ENCODE results near the gene ANXA11. TPM values are rescaled to one million over a fixed set of nuclear protein-coding genes. Genes with fewer than 3 reads are reported as not detected.
"Not testable (repeated sequence)": the region's sequence is repeated elsewhere in the genome, so short reads cannot be mapped to it uniquely, and the experiment has no call there.

Gene ANXA11
- total and polyA plus RNA-seq, 3 experiments from 2014 or later = 211 to 292 (median 217) TPM

GRCh38 chr10:80145406-80146308, 59.7 kb downstream of the ANXA11 start:
- H3K9me3 Mint-ChIP-seq; H3K27me3 ChIP-seq (ENCODE audit: insufficient read depth, low read length, poor library complexity, severe bottlenecking); H3K27ac ChIP-seq (ENCODE audit: low read depth, low read length); DNase-seq; H3K36me3 ChIP-seq (ENCODE audit: insufficient read depth, low read length); H3K9me3 ChIP-seq (ENCODE audit: low read length); H3K4me3 ChIP-seq (ENCODE audit: low read length); POLR2A ChIA-PET; H3K27me3 Mint-ChIP-seq: not testable (repeated sequence)
- H3K4me3 Mint-ChIP-seq = peak overlapping the region in 1 of 7 donors; percentile 88
- peaks cover 12 to 22% (median 18%) of the 10 kb centered on the region in 3 donors for H3K36me3 Mint-ChIP-seq
- CTCF ChIA-PET = interaction anchor here (1.8 to 6.8 kb wide), 5 partner anchors 15 to 76 kb away, joined by 9 to 62 read pairs (median 11); no protein-coding TSS in a partner anchor
- H3K4me1 ChIP-seq (ENCODE audit: insufficient read depth, low read length) = peaks cover 14% of the 10 kb centered on the region
- H3K27ac Mint-ChIP-seq = peak overlapping the region in 7 of 8 donors; percentile 39 to 82 (median 52)
- peaks cover 17 to 23% (median 22%) of the 10 kb centered on the region in 3 donors for H3K4me1 Mint-ChIP-seq

GRCh38 chr10:80144696-80145131, 60.6 kb downstream of the ANXA11 start:
- POLR2A ChIA-PET = interaction anchor here (1.4 to 2.4 kb wide), 2 partner anchors 43 to 78 kb away, joined by 10 to 15 read pairs; no protein-coding TSS in a partner anchor
- Mint-ChIP-seq H3K4me1 (peaks cover 17 to 23% (median 22%) of the 10 kb centered on the region in 3 donors), H3K4me3 (peak overlapping the region; percentile 77 to 88 (median 82)), H3K36me3 (peaks cover 8 to 14% (median 12%) of the 10 kb centered on the region in 3 donors), H3K9me3 (peaks cover 0 to 7% (median 0%) of the 10 kb centered on the region in 5 donors), H3K27ac (peak overlapping the region; percentile 40 to 85 (median 76)), H3K27me3 (peaks cover 10 to 11% of the 10 kb centered on the region in 2 donors)
- Histone ChIP-seq H3K4me1 (ENCODE audit: insufficient read depth, low read length) (peaks cover 14% of the 10 kb centered on the region), H3K4me3 (ENCODE audit: low read length) (no peak overlapping the region), H3K27me3 (ENCODE audit: insufficient read depth, low read length, poor library complexity, severe bottlenecking) (no peaks in the 10 kb centered on the region), H3K36me3 (ENCODE audit: insufficient read depth, low read length) (no peaks in the 10 kb centered on the region), H3K27ac (ENCODE audit: low read depth, low read length) (no peak overlapping the region), H3K9me3 (ENCODE audit: low read length) (peaks cover 5% of the 10 kb centered on the region)
- DNase-seq = peak in 2 of 5 donors; percentile 11 to 32
- CTCF ChIA-PET = interaction anchor here (0.9 to 6.8 kb wide), 18 partner anchors 8 to 86 kb away, joined by 3 to 62 read pairs (median 5); partner anchors contain the start of gene ANXA11

- H3K27ac Mint-ChIP-seq = peak overlapping the region; percentile 29 to 85 (median 72)
- H3K27me3 Mint-ChIP-seq = peaks cover 13 to 14% of the 10 kb centered on the region in 2 donors
- ChIA-PET CTCF (interaction anchor here (0.7 to 6.8 kb wide), 34 partner anchors 8 to 117 kb away, joined by 3 to 62 read pairs (median 4); partner anchors contain the start of gene ANXA11), POLR2A (interaction anchor here (0.6 to 2.4 kb wide), 3 partner anchors 44 to 78 kb away, joined by 4 to 15 read pairs (median 10); no protein-coding TSS in a partner anchor)
- no peaks in the 10 kb centered on the region for H3K36me3 ChIP-seq (ENCODE audit: insufficient read depth, low read length)
- H3K9me3 ChIP-seq (ENCODE audit: low read length) = peaks cover under 1% of the 10 kb centered on the region
- no peak overlapping the region for H3K27ac ChIP-seq (ENCODE audit: low read depth, low read length)
- no peaks in the 10 kb centered on the region for H3K27me3 ChIP-seq (ENCODE audit: insufficient read depth, low read length, poor library complexity, severe bottlenecking)
- peaks cover 14% of the 10 kb centered on the region for H3K4me1 ChIP-seq (ENCODE audit: insufficient read depth, low read length)
- DNase-seq = peak in 3 of 5 donors; percentile 3 to 52 (median 26)
- H3K4me3 ChIP-seq (ENCODE audit: low read length) = peak overlapping the region; percentile 25
- peaks cover 17 to 23% (median 22%) of the 10 kb centered on the region in 3 donors for H3K4me1 Mint-ChIP-seq
- H3K4me3 Mint-ChIP-seq = peak overlapping the region; percentile 77 to 91 (median 82)
- H3K36me3 Mint-ChIP-seq = peaks cover 4 to 8% (median 6%) of the 10 kb centered on the region in 3 donors
- H3K9me3 Mint-ChIP-seq = peaks cover 0 to 1% (median 0%) of the 10 kb centered on the region in 5 donors
Observed at GRCh38 chr10:80144067-80144695, 61.2 kb downstream of the ANXA11 start.

GRCh38 chr10:80141696-80142460, 63.5 kb downstream of the ANXA11 start:
- no peak overlapping the region for H3K4me3 ChIP-seq (ENCODE audit: low read length)
- peaks cover 1% of the 10 kb centered on the region for H3K27me3 ChIP-seq (ENCODE audit: insufficient read depth, low read length, poor library complexity, severe bottlenecking)
- ChIA-PET CTCF (interaction anchor here (1.2 to 6.8 kb wide), 3 partner anchors 9 to 80 kb away, joined by 3 to 62 read pairs (median 3); no protein-coding TSS in a partner anchor), POLR2A (no interaction called here)
- no peaks in the 10 kb centered on the region for H3K36me3 ChIP-seq (ENCODE audit: insufficient read depth, low read length)
- H3K27me3 Mint-ChIP-seq = peaks cover 19 to 26% of the 10 kb centered on the region in 2 donors
- H3K4me1 ChIP-seq (ENCODE audit: insufficient read depth, low read length) = peaks cover 14% of the 10 kb centered on the region
- no peaks in the 10 kb centered on the region for H3K36me3 Mint-ChIP-seq
- H3K4me3 Mint-ChIP-seq = no peak overlapping the region
- DNase-seq = no peak
- H3K27ac Mint-ChIP-seq = peak overlapping the region in 1 of 8 donors; percentile 76
- H3K9me3 Mint-ChIP-seq = no peaks in the 10 kb centered on the region
- H3K4me1 Mint-ChIP-seq = peaks cover 17 to 23% (median 22%) of the 10 kb centered on the region in 3 donors
- H3K9me3 ChIP-seq (ENCODE audit: low read length) = no peaks in the 10 kb centered on the region
- no peak overlapping the region for H3K27ac ChIP-seq (ENCODE audit: low read depth, low read length)

GRCh38 chr10:80140251-80140650, 65.1 kb downstream of the ANXA11 start:
- Mint-ChIP-seq H3K4me3 (peak overlapping the region in 1 of 7 donors; percentile 8), H3K27ac (peak overlapping the region in 1 of 8 donors; percentile 64), H3K36me3 (no peaks in the 10 kb centered on the region), H3K27me3 (peaks cover 23 to 26% of the 10 kb centered on the region in 2 donors), H3K4me1 (peaks cover 13 to 17% (median 17%) of the 10 kb centered on the region in 3 donors), H3K9me3 (no peaks in the 10 kb centered on the region)
- ChIA-PET CTCF (interaction anchor here (6.8 kb wide), 1 partner anchor 82 kb away, joined by 62 read pairs; no protein-coding TSS in a partner anchor), POLR2A (no interaction called here)
- Histone ChIP-seq H3K9me3 (ENCODE audit: low read length) (no peaks in the 10 kb centered on the region), H3K36me3 (ENCODE audit: insufficient read depth, low read length) (no peaks in the 10 kb centered on the region), H3K4me1 (ENCODE audit: insufficient read depth, low read length) (peaks cover 14% of the 10 kb centered on the region), H3K27ac (ENCODE audit: low read depth, low read length) (no peak overlapping the region), H3K27me3 (ENCODE audit: insufficient read depth, low read length, poor library complexity, severe bottlenecking) (peaks cover 3% of the 10 kb centered on the region), H3K4me3 (ENCODE audit: low read length) (no peak overlapping the region)
- DNase-seq = no peak

- CTCF ChIA-PET = interaction anchor here (6.8 kb wide), 1 partner anchor 82 kb away, joined by 62 read pairs; no protein-coding TSS in a partner anchor
- H3K9me3 Mint-ChIP-seq = no peaks in the 10 kb centered on the region
- H3K27ac Mint-ChIP-seq = peak overlapping the region in 1 of 8 donors; percentile 29
- H3K27ac ChIP-seq (ENCODE audit: low read depth, low read length) = no peak overlapping the region
- no peaks in the 10 kb centered on the region for H3K36me3 ChIP-seq (ENCODE audit: insufficient read depth, low read length)
- POLR2A ChIA-PET = no interaction called here
- H3K36me3 Mint-ChIP-seq = no peaks in the 10 kb centered on the region
- H3K4me1 Mint-ChIP-seq = peaks cover 6 to 7% (median 7%) of the 10 kb centered on the region in 3 donors
- no peak for DNase-seq
- H3K4me1 ChIP-seq (ENCODE audit: insufficient read depth, low read length) = peaks cover 6% of the 10 kb centered on the region
- peaks cover 25 to 30% of the 10 kb centered on the region in 2 donors for H3K27me3 Mint-ChIP-seq
- no peaks in the 10 kb centered on the region for H3K9me3 ChIP-seq (ENCODE audit: low read length)
- H3K27me3 ChIP-seq (ENCODE audit: insufficient read depth, low read length, poor library complexity, severe bottlenecking) = peaks cover 3% of the 10 kb centered on the region
- no peak overlapping the region for H3K4me3 ChIP-seq (ENCODE audit: low read length)
- peak overlapping the region in 1 of 7 donors; percentile 79 for H3K4me3 Mint-ChIP-seq
Observed at GRCh38 chr10:80139265-80139664, 66.1 kb downstream of the ANXA11 start.

GRCh38 chr10:80137920-80138319, 67.4 kb downstream of the ANXA11 start:
- no peak for DNase-seq
- Mint-ChIP-seq H3K4me3 (no peak overlapping the region), H3K9me3 (no peaks in the 10 kb centered on the region), H3K27me3 (peaks cover 37 to 39% of the 10 kb centered on the region in 2 donors), H3K4me1 (peaks cover 0 to 2% (median 0%) of the 10 kb centered on the region in 3 donors), H3K36me3 (no peaks in the 10 kb centered on the region), H3K27ac (no peak overlapping the region)
- CTCF ChIA-PET = no interaction called here
- Histone ChIP-seq H3K27ac (ENCODE audit: low read depth, low read length) (no peak overlapping the region), H3K9me3 (ENCODE audit: low read length) (no peaks in the 10 kb centered on the region), H3K4me1 (ENCODE audit: insufficient read depth, low read length) (no peaks in the 10 kb centered on the region), H3K27me3 (ENCODE audit: insufficient read depth, low read length, poor library complexity, severe bottlenecking) (peaks cover 9% of the 10 kb centered on the region), H3K4me3 (ENCODE audit: low read length) (no peak overlapping the region), H3K36me3 (ENCODE audit: insufficient read depth, low read length) (no peaks in the 10 kb centered on the region)
- POLR2A ChIA-PET = no interaction called here
